Progenitor cell of endocrine pancreas (in vitro differentiated cells): ENCODE results near the gene IL1F10. TPM values are rescaled to one million over a fixed set of nuclear protein-coding genes. Genes with fewer than 3 reads are reported as not detected.

Experiments
- DNase-seq: peaks from one replicate; pipeline ENCODE4 v3.0.0; 2021; ENCODE audit warnings: low spot score; ENCODE audit not compliant: unreplicated experiment
- H3K27ac Mint-ChIP-seq: 2 replicates; pipeline ENCODE4 v1.8.0; 2021; ENCODE audit warnings: mild to moderate bottlenecking, moderate library complexity, mixed read lengths
- H3K27me3 Mint-ChIP-seq: 2 replicates; pipeline ENCODE4 v1.8.0; 2021; ENCODE audit warnings: mixed read lengths
- H3K36me3 Mint-ChIP-seq: 2 replicates; pipeline ENCODE4 v1.8.0; 2022; ENCODE audit warnings: mixed read lengths; ENCODE audit not compliant: insufficient read depth
- H3K4me1 Mint-ChIP-seq: 2 replicates; pipeline ENCODE4 v1.8.0; 2021; ENCODE audit warnings: low read depth, mixed read lengths
- H3K4me3 Mint-ChIP-seq: 2 replicates; pipeline ENCODE4 v1.8.0; 2021; ENCODE audit warnings: low read depth, mild to moderate bottlenecking, moderate library complexity, mixed read lengths
- H3K9me3 Mint-ChIP-seq: 2 replicates; pipeline ENCODE4 v1.8.0; 2021; ENCODE audit warnings: low read depth, mixed read lengths
- CTCF ChIP-seq: fragments of 200-600 bp; sonication (generic); IDR thresholded peaks from one replicate; pipeline ENCODE4 v1.5.0; 2021; ENCODE audit warnings: antibody characterized with exemption, mild to moderate bottlenecking; ENCODE audit not compliant: unreplicated experiment
- long read RNA-seq: library from polyadenylated mRNA; unstranded; transcript quantifications from one replicate; pipeline ENCODE4 v2.0.0, GENCODE V29; 2020
- total RNA-seq: library from RNA; stranded (reverse); gene quantifications from 2 replicates; pipeline ENCODE4 v1.2.1, GENCODE V29; 2021

The IL1F10 gene
- total RNA-seq, result not detected in 2 replicates
- long read RNA-seq, result 0 reads

- H3K9me3 Mint-ChIP-seq, result peaks cover 3% of the 10 kb centered on the region
- no peaks in the 10 kb centered on the region for H3K36me3 Mint-ChIP-seq
- H3K4me3 Mint-ChIP-seq, result no peak within 1 kb of the TSS
- DNase-seq, result no peak
- no peaks in the 10 kb centered on the region for H3K4me1 Mint-ChIP-seq
- H3K27ac Mint-ChIP-seq, result no peak within 1 kb of the TSS
- peaks cover 16% of the 10 kb centered on the region for H3K27me3 Mint-ChIP-seq
- TF ChIP-seq CTCF, result no peak
These were observed at the start of gene IL1F10 for GRCh38 chr2:113067681-113068080. Gene IL1F10, plus strand, starts transcription at chr2:113067970. Its CDS starts 4,769 bp downstream, at chr2:113072739.

- Mint-ChIP-seq H3K36me3 (no peaks in the 10 kb centered on the region), H3K4me1 (no peaks in the 10 kb centered on the region), H3K9me3 (peaks cover 11% of the 10 kb centered on the region), H3K27me3 (peaks cover 48% of the 10 kb centered on the region), H3K27ac (no peak overlapping the region), H3K4me3 (no peak overlapping the region)
- no peak for TF ChIP-seq CTCF
- no peak for DNase-seq
These were observed 49.3 kb upstream of the IL1F10 start for GRCh38 chr2:113018509-113018908.

- no peak overlapping the region for H3K4me3 Mint-ChIP-seq
- no peak for TF ChIP-seq CTCF
- no peaks in the 10 kb centered on the region for H3K36me3 Mint-ChIP-seq
- H3K4me1 Mint-ChIP-seq, result no peaks in the 10 kb centered on the region
- peaks cover 66% of the 10 kb centered on the region for H3K27me3 Mint-ChIP-seq
- peaks cover 11% of the 10 kb centered on the region for H3K9me3 Mint-ChIP-seq
- DNase-seq, result no peak
- H3K27ac Mint-ChIP-seq, result no peak overlapping the region
These were observed 46.5 kb upstream of the IL1F10 start for GRCh38 chr2:113021312-113021711.

GRCh38 chr2:113024764-113025163 lies 43.0 kb upstream of the IL1F10 start:
- no peaks in the 10 kb centered on the region for H3K36me3 Mint-ChIP-seq
- DNase-seq, result no peak
- H3K27ac Mint-ChIP-seq, result no peak overlapping the region
- TF ChIP-seq CTCF, result no peak
- H3K9me3 Mint-ChIP-seq, result no peaks in the 10 kb centered on the region
- H3K27me3 Mint-ChIP-seq, result peaks cover 69% of the 10 kb centered on the region
- H3K4me3 Mint-ChIP-seq, result no peak overlapping the region
- H3K4me1 Mint-ChIP-seq, result no peaks in the 10 kb centered on the region

- DNase-seq, result no peak
- H3K4me3 Mint-ChIP-seq, result no peak overlapping the region
- no peaks in the 10 kb centered on the region for H3K36me3 Mint-ChIP-seq
- no peak for TF ChIP-seq CTCF
- H3K9me3 Mint-ChIP-seq, result no peaks in the 10 kb centered on the region
- H3K4me1 Mint-ChIP-seq, result no peaks in the 10 kb centered on the region
- H3K27me3 Mint-ChIP-seq, result peaks cover 75% of the 10 kb centered on the region
- no peak overlapping the region for H3K27ac Mint-ChIP-seq
These were observed 42.0 kb upstream of the IL1F10 start for GRCh38 chr2:113025737-113026136.
